Activated CD4-positive, alpha-beta T cell treated with anti-CD3 and anti-CD28 coated beads, Interleukin-10, Interleukin-2, amounts not matched to agents 100 ng/mL and 50 ng/mL, durations not matched to agents 16 hours and 8 hours (primary cell): Measurements from ENCODE around the gene CALCR.
"Not testable (repeated sequence)": the region's sequence is repeated elsewhere in the genome, so short reads cannot be mapped to it uniquely, and the experiment has no call there.

ENCODE experiments used
- DNase-seq: peaks from one replicate; pipeline ENCODE4 v3.0.0-alpha.2; 2020

Gene CALCR

GRCh38 chr7:93574646-93575554 is at the start of gene CALCR:
Gene CALCR (minus strand): TSS chr7:93574724. CDS start chr7:93486981, 87,743 bp downstream.
- no peak for DNase-seq

GRCh38 chr7:93623816-93624215 is 49.3 kb upstream of the CALCR start:
- DNase-seq = no peak

DNA sequence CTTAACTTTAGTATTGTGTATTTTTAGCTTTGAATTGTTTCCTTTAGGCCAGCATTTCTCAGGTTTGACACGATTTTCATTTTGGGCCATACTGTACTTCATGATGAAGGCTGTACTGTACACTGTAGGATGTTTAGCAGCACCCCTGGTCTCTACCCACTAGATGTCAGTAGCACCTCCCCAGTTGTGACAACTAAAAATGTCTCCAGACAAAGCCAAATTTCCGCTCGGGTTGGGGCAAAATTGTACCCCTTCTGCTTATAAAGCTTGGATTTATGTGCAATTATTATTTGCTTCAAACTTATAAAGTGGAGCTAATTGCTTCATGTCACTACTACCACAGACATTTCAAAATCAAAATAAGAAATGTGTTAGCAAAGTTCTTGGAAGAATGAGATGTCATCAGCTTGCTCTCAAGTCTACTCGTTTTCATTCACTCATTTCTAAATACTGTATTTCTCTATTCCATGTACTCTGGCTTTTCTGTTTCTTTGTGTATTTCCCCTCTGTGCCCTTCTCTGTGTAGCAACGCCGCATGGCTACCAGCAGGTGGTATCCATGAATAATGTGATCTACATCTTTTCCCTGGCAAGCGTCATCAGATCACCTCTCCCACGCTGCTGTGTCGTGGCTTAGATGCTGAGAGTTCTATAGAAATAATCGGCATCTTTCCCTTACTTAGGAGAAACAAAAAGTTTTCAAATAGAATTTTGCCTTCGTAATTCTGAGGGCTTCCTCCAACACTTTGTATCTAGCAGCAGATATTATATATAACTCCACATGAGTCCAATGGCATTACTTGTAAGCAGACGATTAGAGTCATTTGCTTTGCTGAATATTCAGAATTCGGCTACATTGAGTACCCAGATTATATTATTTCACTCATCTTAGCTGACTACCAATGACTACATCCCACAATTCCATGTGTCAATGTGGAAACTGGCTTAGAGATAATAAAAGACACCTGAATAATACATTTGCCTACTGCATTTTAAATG is 47.8 kb upstream of the CALCR start:
- DNase-seq = no peak

- no peak for DNase-seq
These were observed 46.3 kb upstream of the CALCR start for GRCh38 chr7:93620864-93621263.

- no peak for DNase-seq
These were observed 45.5 kb upstream of the CALCR start for GRCh38 chr7:93620057-93620456.

DNA sequence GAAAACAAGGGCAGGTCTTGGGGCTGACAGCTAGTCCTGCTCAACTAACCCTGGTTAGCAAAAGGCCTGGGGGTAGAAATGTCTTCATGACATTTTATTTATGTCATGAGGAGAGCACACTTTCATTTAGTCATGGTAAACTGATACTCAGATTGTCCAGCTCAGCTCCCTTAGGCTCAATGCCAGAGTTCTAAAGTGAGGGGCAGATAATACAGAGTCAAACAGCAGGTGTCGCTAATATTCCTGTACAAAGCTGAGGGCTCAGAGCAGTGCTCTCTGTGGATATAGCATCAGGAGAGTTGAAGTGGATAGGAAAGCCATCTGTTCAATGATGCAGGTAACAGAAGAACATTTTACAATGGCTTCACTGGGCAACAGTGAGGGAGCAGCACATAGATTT is 26.8 kb upstream of the CALCR start:
- no peak for DNase-seq

DNA sequence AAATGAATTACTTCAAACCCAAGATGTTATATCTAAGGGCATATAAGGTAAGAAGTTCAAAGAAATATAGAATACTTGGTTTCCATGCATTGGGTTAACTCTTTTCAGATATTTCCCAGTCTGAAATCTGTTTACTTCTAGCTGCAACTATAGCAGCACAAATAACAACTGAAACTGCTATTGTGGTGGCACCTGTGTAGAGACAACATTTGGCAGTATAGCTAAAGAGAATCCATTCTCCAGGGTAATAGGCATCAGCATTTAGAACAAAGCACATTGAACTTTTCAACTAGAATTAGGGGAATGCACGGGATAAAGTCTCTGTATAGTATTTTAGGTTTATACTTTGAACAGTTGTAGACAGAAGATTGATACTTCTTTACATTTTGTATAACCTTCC is 19.7 kb upstream of the CALCR start:
- no peak for DNase-seq

DNA sequence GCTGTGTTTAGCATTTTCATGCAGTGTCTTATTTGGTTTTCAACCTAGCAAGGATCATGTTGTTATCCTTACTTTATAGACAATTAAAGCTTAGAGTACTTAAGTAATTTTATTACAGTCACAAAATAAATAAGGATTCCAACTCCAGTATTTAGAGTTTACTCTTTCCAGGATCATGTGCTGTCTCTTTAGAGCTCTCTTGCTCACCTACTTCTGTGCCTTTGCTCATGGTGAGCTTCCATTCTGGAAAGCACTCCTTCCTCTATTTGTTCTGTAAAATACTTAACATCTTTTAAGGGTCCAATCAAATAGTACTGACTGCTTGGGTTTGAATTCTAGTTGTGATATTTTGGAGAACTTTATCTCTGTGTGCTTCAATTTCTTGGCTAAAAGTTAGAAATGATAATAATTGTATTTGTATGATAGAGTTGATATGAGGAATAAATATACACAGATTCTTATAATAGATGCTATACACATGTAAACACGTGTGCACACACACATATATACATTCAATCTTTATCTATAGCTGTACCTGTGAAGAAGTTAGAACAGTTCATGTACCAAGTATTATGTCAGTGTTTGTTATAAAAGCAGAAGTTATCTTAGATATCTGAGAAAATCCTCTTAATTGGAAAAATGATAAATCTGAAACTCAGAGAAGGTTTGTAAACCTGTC is 18.2 kb upstream of the CALCR start:
- DNase-seq = no peak

DNA sequence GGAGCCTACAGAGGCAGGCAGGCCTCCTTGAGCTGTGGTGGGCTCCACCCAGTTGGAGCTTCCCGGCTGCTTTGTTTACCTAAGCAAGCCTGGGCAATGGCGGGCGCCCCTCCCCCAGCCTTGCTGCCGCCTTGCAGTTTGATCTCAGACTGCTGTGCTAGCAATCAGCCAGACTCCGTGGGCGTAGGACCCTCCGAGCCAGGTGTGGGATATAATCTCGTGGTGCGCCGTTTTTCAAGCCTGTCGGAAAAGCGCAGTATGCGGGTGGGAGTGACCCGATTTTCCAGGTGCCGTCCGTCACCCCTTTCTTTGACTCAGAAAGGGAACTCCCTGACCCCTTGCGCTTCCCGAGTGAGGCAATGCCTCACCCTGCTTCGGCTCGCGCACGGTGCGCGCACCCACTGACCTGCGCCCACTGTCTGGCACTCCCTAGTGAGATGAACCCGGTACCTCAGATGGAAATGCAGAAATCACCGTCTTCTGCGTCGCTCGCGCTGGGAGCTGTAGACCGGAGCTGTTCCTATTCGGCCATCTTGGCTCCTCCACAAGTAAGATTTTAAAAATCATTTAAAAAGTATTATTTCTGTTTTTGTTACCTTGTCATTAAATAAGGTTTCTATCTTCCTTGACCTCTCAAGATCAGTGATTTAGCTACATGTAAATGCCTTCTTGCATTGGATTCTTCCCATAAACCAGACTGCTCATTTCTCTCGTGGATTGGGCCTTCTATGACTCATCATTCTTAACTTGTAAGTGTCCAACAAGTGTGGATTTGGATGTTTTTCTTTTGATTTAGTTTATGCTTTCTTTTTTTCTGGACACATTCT is 16.9 kb upstream of the CALCR start:
- not testable (repeated sequence) for DNase-seq

DNA sequence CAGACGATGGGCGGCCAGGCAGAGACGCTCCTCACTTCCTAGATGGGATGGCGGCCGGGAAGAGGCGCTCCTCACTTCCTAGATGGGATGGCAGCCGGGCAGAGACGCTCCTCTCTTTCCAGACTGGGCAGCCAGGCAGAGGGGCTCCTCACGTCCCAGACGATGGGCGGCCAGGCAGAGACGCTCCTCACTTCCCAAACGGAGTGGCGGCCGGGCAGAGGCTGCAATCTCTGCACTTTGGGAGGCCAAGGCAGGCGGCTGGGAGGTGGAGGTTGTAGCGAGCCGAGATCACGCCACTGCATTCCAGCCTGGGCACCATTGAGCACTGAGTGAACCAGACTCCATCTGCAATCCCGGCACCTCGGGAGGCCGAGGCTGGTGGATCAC is 11.9 kb upstream of the CALCR start:
- not testable (repeated sequence) for DNase-seq

- not testable (repeated sequence) for DNase-seq
These were observed 11.4 kb upstream of the CALCR start for GRCh38 chr7:93585694-93586478.

DNA sequence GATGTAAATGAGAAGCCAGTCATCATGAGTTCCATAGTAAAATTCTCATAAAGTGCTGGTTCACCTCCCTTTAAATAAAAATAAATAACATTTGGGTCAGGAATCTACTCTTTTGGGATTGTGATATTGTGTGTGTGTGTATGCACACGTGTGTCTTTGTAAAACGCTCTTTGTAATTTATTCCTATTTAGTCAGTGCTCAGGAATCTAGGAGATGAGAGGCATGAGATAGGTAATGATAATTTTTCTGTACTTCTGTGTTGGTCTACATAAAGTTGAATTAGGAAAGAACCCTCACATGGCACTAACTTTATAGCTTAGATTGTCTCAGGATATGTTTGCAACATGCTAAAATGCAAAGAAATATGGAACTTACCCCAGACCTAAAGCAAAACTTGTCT is 4.9 kb upstream of the CALCR start:
- no peak for DNase-seq

GRCh38 chr7:93578762-93579161 is 4.2 kb upstream of the CALCR start:
- no peak for DNase-seq

GRCh38 chr7:93575555-93576399 is 1.3 kb upstream of the CALCR start:
- DNase-seq = no peak

- DNase-seq = no peak
These were observed 267 bp downstream of the CALCR start for GRCh38 chr7:93574269-93574645.

DNA sequence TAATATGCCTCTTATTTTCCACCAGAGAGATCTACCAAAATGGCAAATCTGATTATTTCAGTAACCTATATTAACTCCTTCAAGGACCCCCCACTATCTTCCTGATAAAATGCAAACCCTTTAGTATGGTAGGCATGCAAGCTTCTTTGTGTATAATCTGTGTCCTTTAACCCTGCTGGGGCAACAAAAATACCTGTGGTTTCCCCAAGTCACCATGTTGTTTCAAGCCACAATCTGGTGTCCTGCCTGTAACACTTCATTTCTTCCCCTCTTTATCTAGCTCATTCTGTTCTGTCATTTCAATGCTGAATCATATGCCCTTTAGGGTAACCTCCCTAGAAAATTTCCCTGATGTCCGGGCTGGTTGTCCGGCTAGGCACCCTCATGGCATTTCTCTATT is 5.3 kb downstream of the CALCR start:
- DNase-seq = no peak

- no peak for DNase-seq
These were observed 7.6 kb downstream of the CALCR start for GRCh38 chr7:93566876-93567275.

GRCh38 chr7:93563584-93563983 is 10.9 kb downstream of the CALCR start:
- DNase-seq = no peak

DNA sequence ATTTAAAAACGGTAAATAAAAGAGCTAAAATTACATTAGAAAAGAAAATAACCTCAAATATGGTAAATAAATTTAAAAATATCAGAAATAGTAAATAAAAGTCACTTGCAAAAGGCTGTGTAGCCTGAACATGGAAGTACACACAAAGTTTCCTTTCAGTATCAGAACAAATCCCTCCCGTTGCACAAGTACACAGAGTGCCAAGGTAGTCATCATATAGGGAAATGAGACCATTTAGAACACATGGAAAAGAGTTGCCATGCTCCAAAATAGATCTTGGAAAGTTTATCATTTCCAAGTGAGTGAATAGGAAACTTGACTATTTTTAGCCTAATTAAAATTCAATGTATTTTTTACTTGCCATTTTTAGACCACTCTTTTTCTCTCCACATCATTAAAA is 11.6 kb downstream of the CALCR start:
- no peak for DNase-seq

DNA sequence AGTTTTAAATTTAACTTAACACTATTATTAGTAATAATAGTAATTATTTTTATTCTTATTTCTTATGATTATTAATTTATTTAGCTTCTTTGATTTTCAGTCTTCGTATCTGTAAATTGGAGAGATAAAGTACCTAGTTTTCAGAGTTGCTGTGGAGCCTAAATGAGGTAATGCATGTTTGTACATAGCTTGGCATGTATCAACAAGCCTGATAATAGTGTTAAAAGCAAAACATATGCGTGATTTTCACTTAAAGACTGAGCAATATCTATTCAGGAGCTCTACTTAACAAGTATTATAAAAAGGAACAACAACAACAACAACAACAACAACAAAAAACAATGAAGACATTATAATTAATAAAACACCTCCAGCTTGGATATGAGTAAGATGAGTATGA is 12.4 kb downstream of the CALCR start:
- DNase-seq = no peak
